Hepatocyte (in vitro differentiated cells): Measurements from ENCODE around the gene TRPM3. TPM values are rescaled to one million over a fixed set of nuclear protein-coding genes. Genes with fewer than 3 reads are reported as not detected.
A peak's percentile ranks its signal among the peaks of the same experiment; 100 is the strongest.

Experiments used
- DNase-seq: peaks from one replicate; pipeline ENCODE4 v3.0.0-alpha.2; 2016; ENCODE audit warnings: low spot score
- H2AFZ ChIP-seq: fragments of 200-600 bp; sonication (generic); 2 replicates; pipeline ENCODE4 v1.6.0; 2016; ENCODE audit warnings: antibody characterized with exemption, mild to moderate bottlenecking
- H3K27ac ChIP-seq: fragments of 200-600 bp; sonication (generic); 2 replicates; pipeline ENCODE4 v1.5.1; 2016; ENCODE audit warnings: mild to moderate bottlenecking
- H3K27me3 ChIP-seq: fragments of 200-600 bp; sonication (generic); 2 replicates; pipeline ENCODE4 v1.6.1; 2016
- H3K36me3 ChIP-seq: fragments of 200-600 bp; sonication (generic); replicated peaks from 2 replicates; pipeline ENCODE4 v1.5.1; 2016; ENCODE audit warnings: low read depth; ENCODE audit not compliant: insufficient read depth
- H3K4me1 ChIP-seq: fragments of 200-600 bp; sonication (generic); 2 replicates; pipeline ENCODE4 v1.5.1; 2016; ENCODE audit warnings: mild to moderate bottlenecking, moderate library complexity; ENCODE audit not compliant: insufficient read depth
- H3K4me2 ChIP-seq: fragments of 200-600 bp; sonication (generic); 2 replicates; pipeline ENCODE4 v1.6.0; 2016
- H3K4me3 ChIP-seq: fragments of 200-600 bp; sonication (generic); 2 replicates; pipeline ENCODE4 v1.5.1; 2016; ENCODE audit warnings: mild to moderate bottlenecking
- H3K79me2 ChIP-seq: fragments of 200-600 bp; sonication (generic); 2 replicates; pipeline ENCODE4 v1.6.0; 2017; ENCODE audit warnings: mild to moderate bottlenecking
- H3K9me2 ChIP-seq: fragments of 200-600 bp; sonication (generic); replicated peaks from 2 replicates; pipeline ENCODE4 v1.6.0; 2017; ENCODE audit warnings: mild to moderate bottlenecking; ENCODE audit not compliant: insufficient read depth
- H3K9me3 ChIP-seq: fragments of 200-600 bp; sonication (generic); 2 replicates; pipeline ENCODE4 v1.5.1; 2016; ENCODE audit warnings: low read depth, mild to moderate bottlenecking
- H4K20me1 ChIP-seq: fragments of 200-600 bp; sonication (generic); 2 replicates; pipeline ENCODE4 v1.6.0; 2016; ENCODE audit warnings: mild to moderate bottlenecking; ENCODE audit not compliant: insufficient read depth, poor library complexity, severe bottlenecking
- EZH2 ChIP-seq: fragments of 200-600 bp; sonication (generic); IDR thresholded peaks from 2 replicates; pipeline ENCODE4 v1.6.1; 2016; ENCODE audit warnings: antibody characterized with exemption, mild to moderate bottlenecking, borderline replicate concordance
- EZH2phosphoT487 ChIP-seq: fragments of 200-600 bp; sonication (generic); IDR thresholded peaks from one replicate; pipeline ENCODE4 v1.6.1; 2018; ENCODE audit warnings: antibody characterized with exemption, mild to moderate bottlenecking, low read depth, moderate library complexity; ENCODE audit not compliant: unreplicated experiment, severe bottlenecking
- WGBS: methylation state at CpG from one replicate; pipeline ENCODE4 v1.1.6; 2016; ENCODE audit warnings: low lambda C conversion rate; ENCODE audit errors: missing lambda C conversion rate; 5-methylcytosine and 5-hydroxymethylcytosine counted together
- polyA plus RNA-seq: library from polyadenylated mRNA; unstranded; fragments of >200 nt; fragmentation: Nextera tagmentation; extraction: Ambion mirVana; gene quantifications from 2 replicates; pipeline ENCODE4 v1.2.1, GENCODE V29; 2016
- total RNA-seq: library from RNA; depleted of rRNA; stranded (reverse); fragments of >200 nt; gene quantifications from 2 replicates; pipeline ENCODE4 v1.2.3, GENCODE V29; 2014
- TF ChIP-seq, protein P1 (sequence below): fragments of 200-600 bp; sonication (generic); IDR thresholded peaks from 2 replicates; pipeline ENCODE4 v1.5.1; 2016; ENCODE audit warnings: antibody characterized with exemption, mild to moderate bottlenecking; ENCODE audit not compliant: poor library complexity

The TRPM3 gene
- total and polyA plus RNA-seq, 2 experiments from 2014 or later: 0.60 to 0.68 TPM

DNA sequence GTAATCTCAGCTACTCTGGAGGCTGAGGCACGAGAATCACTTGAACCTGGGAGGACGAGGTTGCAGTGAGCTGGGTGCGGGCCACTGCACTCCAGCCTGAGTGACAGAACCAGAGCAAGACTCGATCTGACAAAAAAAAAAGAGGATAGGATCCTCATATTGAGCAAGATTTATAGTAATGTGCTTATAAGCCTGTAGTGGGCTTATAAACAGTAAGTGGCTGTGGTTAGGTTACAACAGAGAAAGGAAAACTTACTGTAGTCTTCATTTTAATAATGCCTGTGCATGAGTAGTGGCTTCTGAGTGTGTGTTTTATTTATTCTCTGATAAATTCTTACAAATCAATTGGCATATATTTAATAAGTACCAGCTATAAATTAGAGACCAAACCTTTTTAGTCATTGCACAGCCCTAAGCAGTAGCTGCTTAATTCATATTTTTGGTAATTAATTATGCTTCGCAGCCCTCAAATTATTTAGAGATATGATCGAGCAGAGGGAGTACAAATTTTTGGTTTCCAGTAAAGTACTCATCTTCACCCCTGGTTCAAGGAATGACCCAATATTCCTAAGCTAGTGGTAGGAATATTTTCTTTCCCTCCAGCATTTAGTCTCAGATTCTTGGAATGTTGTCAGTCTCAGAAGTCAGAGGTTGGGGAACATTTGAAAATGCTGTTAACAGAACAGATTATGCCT lies 633.2 kb downstream of the TRPM3 start:
- Histone ChIP-seq H2AFZ (no peak overlapping the region), H3K4me1 (peaks cover 10% of the 10 kb centered on the region), H3K9me3 (no peaks in the 10 kb centered on the region), H3K27me3 (no peaks in the 10 kb centered on the region), H4K20me1 (no peaks in the 10 kb centered on the region), H3K4me3 (no peak overlapping the region), H3K79me2 (no peaks in the 10 kb centered on the region), H3K27ac (no peak overlapping the region), H3K4me2 (no peak overlapping the region), H3K36me3 (no peaks in the 10 kb centered on the region), H3K9me2 (no peaks in the 10 kb centered on the region)
- WGBS: 92% methylated on average over 6 of the region's 6 CpGs
- DNase-seq: no peak
- TF ChIP-seq EZH2phosphoT487 (no peak), EZH2 (no peak)
- TF ChIP-seq, protein P1, sequence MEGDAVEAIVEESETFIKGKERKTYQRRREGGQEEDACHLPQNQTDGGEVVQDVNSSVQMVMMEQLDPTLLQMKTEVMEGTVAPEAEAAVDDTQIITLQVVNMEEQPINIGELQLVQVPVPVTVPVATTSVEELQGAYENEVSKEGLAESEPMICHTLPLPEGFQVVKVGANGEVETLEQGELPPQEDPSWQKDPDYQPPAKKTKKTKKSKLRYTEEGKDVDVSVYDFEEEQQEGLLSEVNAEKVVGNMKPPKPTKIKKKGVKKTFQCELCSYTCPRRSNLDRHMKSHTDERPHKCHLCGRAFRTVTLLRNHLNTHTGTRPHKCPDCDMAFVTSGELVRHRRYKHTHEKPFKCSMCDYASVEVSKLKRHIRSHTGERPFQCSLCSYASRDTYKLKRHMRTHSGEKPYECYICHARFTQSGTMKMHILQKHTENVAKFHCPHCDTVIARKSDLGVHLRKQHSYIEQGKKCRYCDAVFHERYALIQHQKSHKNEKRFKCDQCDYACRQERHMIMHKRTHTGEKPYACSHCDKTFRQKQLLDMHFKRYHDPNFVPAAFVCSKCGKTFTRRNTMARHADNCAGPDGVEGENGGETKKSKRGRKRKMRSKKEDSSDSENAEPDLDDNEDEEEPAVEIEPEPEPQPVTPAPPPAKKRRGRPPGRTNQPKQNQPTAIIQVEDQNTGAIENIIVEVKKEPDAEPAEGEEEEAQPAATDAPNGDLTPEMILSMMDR: no peak

DNA sequence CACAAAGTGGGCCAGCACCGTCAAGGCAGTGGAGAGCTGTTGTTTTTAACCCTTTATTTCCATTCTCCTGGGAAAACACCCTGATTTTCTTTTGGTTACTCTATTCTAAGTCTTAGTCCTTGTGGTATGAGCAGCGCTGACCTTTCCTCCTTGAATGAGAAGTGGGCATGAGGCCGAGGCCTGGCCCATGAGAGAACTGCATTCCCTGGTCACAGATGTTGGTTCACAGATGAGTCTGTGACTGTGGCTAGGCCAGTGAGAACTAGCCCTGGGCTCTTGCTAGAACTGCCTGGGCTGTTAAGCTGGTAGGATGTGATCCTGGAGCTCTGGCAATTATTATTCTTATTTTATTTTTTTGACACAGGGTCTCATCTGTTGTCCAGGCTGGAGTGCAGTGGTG lies 635.3 kb downstream of the TRPM3 start:
- H2AFZ ChIP-seq: no peak overlapping the region
- H3K27me3 ChIP-seq: no peaks in the 10 kb centered on the region
- H3K4me3 ChIP-seq: no peak overlapping the region
- TF ChIP-seq EZH2phosphoT487 (no peak), EZH2 (no peak)
- TF ChIP-seq, protein P1: no peak
- H3K4me2 ChIP-seq: no peak overlapping the region
- H3K9me2 ChIP-seq: no peaks in the 10 kb centered on the region
- no peaks in the 10 kb centered on the region for H3K79me2 ChIP-seq
- H3K4me1 ChIP-seq: peaks cover 17% of the 10 kb centered on the region
- no peak for DNase-seq
- no peak overlapping the region for H3K27ac ChIP-seq
- no peaks in the 10 kb centered on the region for H3K36me3 ChIP-seq
- H3K9me3 ChIP-seq: no peaks in the 10 kb centered on the region
- no peaks in the 10 kb centered on the region for H4K20me1 ChIP-seq
- WGBS: 79% methylated on average over 3 of the region's 3 CpGs

DNA sequence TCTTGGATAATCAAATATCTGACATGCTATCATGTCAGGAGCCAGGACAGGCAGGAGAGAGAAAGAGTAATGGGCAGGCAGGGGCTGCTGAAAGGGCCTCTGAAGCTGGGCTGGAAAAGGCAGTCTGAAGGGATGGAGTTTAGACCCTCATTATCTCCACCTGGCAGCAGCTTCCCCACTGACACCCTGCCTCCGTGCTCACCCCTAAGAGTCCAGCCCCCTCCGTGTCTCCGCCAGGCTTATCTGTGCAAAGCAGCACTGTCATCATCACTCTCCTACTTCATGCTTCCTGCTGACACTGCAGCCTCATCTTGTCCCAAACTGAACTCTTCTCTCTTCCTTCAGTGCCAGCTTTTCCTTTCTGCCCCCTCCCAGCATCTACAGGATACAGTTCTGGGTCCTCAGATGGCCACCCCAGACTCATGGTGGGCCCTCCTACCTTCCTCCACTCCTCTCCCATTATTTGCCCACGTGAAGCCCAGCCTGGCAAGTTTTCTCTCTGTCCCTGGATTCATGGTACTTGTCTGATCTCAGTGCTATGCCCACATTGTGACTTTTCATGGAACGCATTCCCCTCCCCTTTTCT lies 636.1 kb downstream of the TRPM3 start:
- Histone ChIP-seq H3K4me2 (no peak overlapping the region), H3K27me3 (no peaks in the 10 kb centered on the region), H3K9me3 (no peaks in the 10 kb centered on the region), H3K4me1 (peaks cover 23% of the 10 kb centered on the region), H3K4me3 (no peak overlapping the region), H3K36me3 (no peaks in the 10 kb centered on the region), H4K20me1 (no peaks in the 10 kb centered on the region), H3K27ac (peak overlapping the region; percentile 68), H3K9me2 (no peaks in the 10 kb centered on the region), H2AFZ (no peak overlapping the region), H3K79me2 (no peaks in the 10 kb centered on the region)
- WGBS: 63% methylated on average over 5 of the region's 5 CpGs
- DNase-seq: peak; percentile 49
- TF ChIP-seq EZH2: no peak
